Osteoblast (primary cell): ENCODE data around the gene ZNF454. TPM values are rescaled to one million over a fixed set of nuclear protein-coding genes. Genes with fewer than 3 reads are reported as not detected.
A peak's percentile ranks its signal among the peaks of the same experiment; 100 is the strongest.

Source experiments
- DNase-seq: peaks from one replicate; pipeline ENCODE4 v3.0.0; 2011; ENCODE audit warnings: low spot score, mixed read lengths; ENCODE audit not compliant: insufficient read length; ENCODE audit errors: missing footprints
- H2AFZ ChIP-seq: 2 replicates; pipeline ENCODE4 v1.6.0; 2011; ENCODE audit warnings: mild to moderate bottlenecking, low read length
- H3K27ac ChIP-seq: 2 replicates; pipeline ENCODE4 v1.5.1; 2011; ENCODE audit warnings: mild to moderate bottlenecking, low read depth, low read length, moderate library complexity
- H3K27me3 ChIP-seq: 2 replicates; pipeline ENCODE4 v1.6.0; 2012; ENCODE audit warnings: mild to moderate bottlenecking, control low read depth, inconsistent platforms, low read length, moderate library complexity; ENCODE audit not compliant: insufficient read depth
- H3K36me3 ChIP-seq: 2 replicates; pipeline ENCODE4 v1.5.1; 2011; ENCODE audit warnings: mild to moderate bottlenecking, low read length, control low read depth, moderate library complexity; ENCODE audit not compliant: insufficient read depth
- H3K4me1 ChIP-seq: 2 replicates; pipeline ENCODE4 v1.5.1; 2011; ENCODE audit warnings: mild to moderate bottlenecking, low read length, control low read depth, moderate library complexity; ENCODE audit not compliant: insufficient read depth
- H3K4me2 ChIP-seq: 2 replicates; pipeline ENCODE4 v1.6.0; 2011; ENCODE audit warnings: mild to moderate bottlenecking, low read length; ENCODE audit not compliant: insufficient read depth
- H3K4me3 ChIP-seq: fragments of 200-600 bp; sonication (generic); 3 replicates; pipeline ENCODE4 v1.5.1; 2012; ENCODE audit warnings: mild to moderate bottlenecking, low read length, inconsistent platforms; ENCODE audit not compliant: insufficient read depth
- H3K79me2 ChIP-seq: 2 replicates; pipeline ENCODE4 v1.6.0; 2012; ENCODE audit warnings: mild to moderate bottlenecking, low read length, control low read depth, inconsistent platforms; ENCODE audit not compliant: insufficient read depth
- H3K9me3 ChIP-seq: 2 replicates; pipeline ENCODE4 v1.5.1; 2011; ENCODE audit warnings: low read depth, low read length, control low read depth
- H4K20me1 ChIP-seq: 2 replicates; pipeline ENCODE4 v1.6.0; 2012; ENCODE audit warnings: mild to moderate bottlenecking, low read length, control low read depth; ENCODE audit not compliant: insufficient read depth
- CTCF ChIP-seq: IDR thresholded peaks from 2 replicates; pipeline ENCODE4 v1.5.1; 2011; ENCODE audit warnings: mild to moderate bottlenecking, low read depth, low read length, moderate library complexity; ENCODE audit errors: extremely low read depth
- total RNA-seq: library from RNA; depleted of rRNA; stranded (reverse); fragments of >200 nt; gene quantifications from 2 replicates; pipeline ENCODE4 v1.2.3, GENCODE V29; 2012

Gene ZNF454
- total RNA-seq, 1 donor, result 2.5 TPM

GRCh38 chr5:178981381-178981780 lies 40.4 kb downstream of the ZNF454 start:
- H3K9me3 ChIP-seq, result peaks cover 5% of the 10 kb centered on the region

GRCh38 chr5:178982941-178983340 lies 41.9 kb downstream of the ZNF454 start:
- Histone ChIP-seq H3K4me3 (no peak overlapping the region), H3K4me1 (no peaks in the 10 kb centered on the region), H3K9me3 (peaks cover 4% of the 10 kb centered on the region)

More at GRCh38 chr5:178981381-178981780, 40.4 kb downstream of the ZNF454 start:
- H4K20me1 ChIP-seq, result no peaks in the 10 kb centered on the region
- H3K4me1 ChIP-seq, result no peaks in the 10 kb centered on the region
- TF ChIP-seq CTCF, result no peak
- no peaks in the 10 kb centered on the region for H3K27me3 ChIP-seq
- H3K27ac ChIP-seq, result no peak overlapping the region
- H3K79me2 ChIP-seq, result no peaks in the 10 kb centered on the region
- H3K36me3 ChIP-seq, result no peaks in the 10 kb centered on the region
- H3K4me3 ChIP-seq, result no peak overlapping the region
- H2AFZ ChIP-seq, result no peak overlapping the region
- peak; percentile 69 for DNase-seq
- no peak overlapping the region for H3K4me2 ChIP-seq

GRCh38 chr5:178983728-178984127 lies 42.7 kb downstream of the ZNF454 start:
- Histone ChIP-seq H2AFZ (no peak overlapping the region), H3K4me3 (no peak overlapping the region), H3K27ac (no peak overlapping the region), H4K20me1 (no peaks in the 10 kb centered on the region), H3K4me1 (no peaks in the 10 kb centered on the region), H3K27me3 (no peaks in the 10 kb centered on the region), H3K79me2 (no peaks in the 10 kb centered on the region), H3K9me3 (peaks cover 4% of the 10 kb centered on the region), H3K36me3 (no peaks in the 10 kb centered on the region), H3K4me2 (no peak overlapping the region)
- TF ChIP-seq CTCF, result no peak
- DNase-seq, result peak; percentile 21

More at GRCh38 chr5:178982941-178983340, 41.9 kb downstream of the ZNF454 start:
- Histone ChIP-seq H4K20me1 (no peaks in the 10 kb centered on the region), H3K27ac (no peak overlapping the region), H3K79me2 (no peaks in the 10 kb centered on the region), H3K27me3 (no peaks in the 10 kb centered on the region), H2AFZ (no peak overlapping the region), H3K4me2 (no peak overlapping the region), H3K36me3 (no peaks in the 10 kb centered on the region)
- peak; percentile 23 for DNase-seq
- no peak for TF ChIP-seq CTCF

GRCh38 chr5:178984145-178985072 lies 43.4 kb downstream of the ZNF454 start:
- no peaks in the 10 kb centered on the region for H4K20me1 ChIP-seq
- H3K36me3 ChIP-seq, result no peaks in the 10 kb centered on the region
- no peak overlapping the region for H2AFZ ChIP-seq
- H3K27me3 ChIP-seq, result no peaks in the 10 kb centered on the region
- H3K4me1 ChIP-seq, result no peaks in the 10 kb centered on the region
- no peak overlapping the region for H3K4me3 ChIP-seq
- no peak overlapping the region for H3K4me2 ChIP-seq
- H3K79me2 ChIP-seq, result no peaks in the 10 kb centered on the region
- DNase-seq, result no peak
- H3K27ac ChIP-seq, result no peak overlapping the region
- no peak for TF ChIP-seq CTCF
- H3K9me3 ChIP-seq, result peaks cover 4% of the 10 kb centered on the region
